ENCODE results near the gene FBP1. TPM values are rescaled to one million over a fixed set of nuclear protein-coding genes. Genes with fewer than 3 reads are reported as not detected.

FBP1 gene
- total RNA-seq, 1 experiment from 2014 or later = 1.9 TPM

DNA sequence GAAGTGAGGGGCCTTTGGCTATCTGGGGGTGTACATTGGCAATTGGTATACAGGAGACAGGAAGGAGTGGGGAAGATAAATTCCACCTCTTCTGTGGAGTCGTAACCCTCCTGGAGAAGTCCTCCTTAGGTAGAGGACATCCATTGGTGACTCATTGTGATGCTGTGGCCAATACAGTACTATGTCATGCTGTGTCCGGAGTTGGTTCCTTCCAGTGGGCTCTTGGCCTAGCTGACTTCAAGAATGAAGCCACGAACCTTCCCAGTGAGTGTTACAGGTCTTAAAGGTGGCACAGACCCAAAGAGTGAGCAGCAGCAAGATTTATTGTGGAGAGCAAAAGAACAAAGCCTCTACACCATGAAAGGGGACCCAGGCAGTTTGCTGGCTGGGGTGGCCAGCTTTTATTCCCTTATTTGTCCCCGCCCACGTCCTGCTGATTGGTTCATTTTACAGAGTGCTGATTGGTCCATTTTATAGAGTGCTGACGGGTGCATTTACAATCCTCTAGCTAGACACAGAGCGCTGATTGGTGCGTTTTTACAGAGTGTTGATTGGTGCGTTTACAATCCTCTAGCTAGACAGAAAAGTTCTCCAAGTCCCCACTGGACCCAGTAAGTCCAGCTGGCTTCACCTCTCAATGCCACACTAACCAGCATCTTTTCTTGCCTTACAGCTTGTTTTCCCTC lies 37.3 kb upstream of the FBP1 start:
- no peaks in the 10 kb centered on the region for H3K9me3 Mint-ChIP-seq
- Histone ChIP-seq H4K20me1 (ENCODE audit: control insufficient read depth, insufficient read depth, insufficient read length) (no peaks in the 10 kb centered on the region), H3K23ac (ENCODE audit: insufficient read length, low read depth, low read length) (no peak overlapping the region), H3K23me2 (ENCODE audit: insufficient read length, low read depth, low read length, poor library complexity, severe bottlenecking) (no peaks in the 10 kb centered on the region), H2BK15ac (ENCODE audit: low read depth, low read length) (no peak overlapping the region), H3K27ac (ENCODE audit: insufficient read length, low read depth, low read length) (no peak overlapping the region), H3K4ac (ENCODE audit: low read depth, low read length) (no peak overlapping the region), H4K91ac (ENCODE audit: insufficient read length, low read depth, low read length) (no peak overlapping the region), H3K4me2 (ENCODE audit: insufficient read depth, insufficient read length, low read length) (no peak overlapping the region), H3K56ac (ENCODE audit: insufficient read length, low read depth, low read length) (no peak overlapping the region), H2BK12ac (ENCODE audit: insufficient read length, low read depth, low read length) (no peak overlapping the region), H2AK5ac (ENCODE audit: insufficient read length, low read length) (no peak overlapping the region), H2BK120ac (ENCODE audit: low read depth, low read length, poor library complexity, severe bottlenecking) (no peak overlapping the region), H2BK20ac (ENCODE audit: low read depth, low read length, poor library complexity, severe bottlenecking) (no peak overlapping the region), H2AFZ (ENCODE audit: low read length) (no peak overlapping the region), H3K18ac (ENCODE audit: insufficient read length, low read depth, low read length) (no peak overlapping the region), H3K79me1 (ENCODE audit: insufficient read depth, low read depth, low read length, poor library complexity, severe bottlenecking) (no peaks in the 10 kb centered on the region), H3K27me3 (ENCODE audit: insufficient read depth, low read length) (no peaks in the 10 kb centered on the region), H3K4me1 (ENCODE audit: insufficient read depth, low read length) (no peaks in the 10 kb centered on the region), H3T11ph (ENCODE audit: low read length) (no peak overlapping the region), H3K9me3 (ENCODE audit: control insufficient read depth, low read depth, low read length) (no peaks in the 10 kb centered on the region), H2BK5ac (ENCODE audit: insufficient read length, low read length) (no peak overlapping the region), H4K5ac (ENCODE audit: insufficient read length, low read depth, low read length) (no peak overlapping the region), H3K9ac (ENCODE audit: extremely low read depth, insufficient read length, low read length) (no peak overlapping the region), H4K8ac (replicated peaks; ENCODE audit: insufficient read length, low read depth, low read length) (no peak overlapping the region), H3K79me2 (ENCODE audit: insufficient read depth, low read length) (no peaks in the 10 kb centered on the region), H3K14ac (ENCODE audit: insufficient read depth, low read length) (no peak overlapping the region)
- H3K4me1 Mint-ChIP-seq = peaks cover 4 to 8% of the 10 kb centered on the region in 2 experiments
- no peak overlapping the region for H3K27ac Mint-ChIP-seq
- H3K4me3 Mint-ChIP-seq = no peak overlapping the region
- no peaks in the 10 kb centered on the region; the same call in 1 of the 2 replicates for H3K27me3 Mint-ChIP-seq (ENCODE audit: low read depth)
- H3K36me3 Mint-ChIP-seq (ENCODE audit: insufficient read depth in 1 of 3, low read depth in 3 of 3) = no peaks in the 10 kb centered on the region
- no CpG with 5 or more reads among the region's 9 CpGs for WGBS (ENCODE audit: extremely low coverage, insufficient read length, low lambda C conversion rate)
- TF ChIP-seq, protein P1, sequence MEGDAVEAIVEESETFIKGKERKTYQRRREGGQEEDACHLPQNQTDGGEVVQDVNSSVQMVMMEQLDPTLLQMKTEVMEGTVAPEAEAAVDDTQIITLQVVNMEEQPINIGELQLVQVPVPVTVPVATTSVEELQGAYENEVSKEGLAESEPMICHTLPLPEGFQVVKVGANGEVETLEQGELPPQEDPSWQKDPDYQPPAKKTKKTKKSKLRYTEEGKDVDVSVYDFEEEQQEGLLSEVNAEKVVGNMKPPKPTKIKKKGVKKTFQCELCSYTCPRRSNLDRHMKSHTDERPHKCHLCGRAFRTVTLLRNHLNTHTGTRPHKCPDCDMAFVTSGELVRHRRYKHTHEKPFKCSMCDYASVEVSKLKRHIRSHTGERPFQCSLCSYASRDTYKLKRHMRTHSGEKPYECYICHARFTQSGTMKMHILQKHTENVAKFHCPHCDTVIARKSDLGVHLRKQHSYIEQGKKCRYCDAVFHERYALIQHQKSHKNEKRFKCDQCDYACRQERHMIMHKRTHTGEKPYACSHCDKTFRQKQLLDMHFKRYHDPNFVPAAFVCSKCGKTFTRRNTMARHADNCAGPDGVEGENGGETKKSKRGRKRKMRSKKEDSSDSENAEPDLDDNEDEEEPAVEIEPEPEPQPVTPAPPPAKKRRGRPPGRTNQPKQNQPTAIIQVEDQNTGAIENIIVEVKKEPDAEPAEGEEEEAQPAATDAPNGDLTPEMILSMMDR (conservative IDR thresholded peaks at IDR 0.05) = no peak
- no peak for DNase-seq

All from H9 (cell line).